Spleen (tissue), 11 donors: Measurements from ENCODE around the gene NUDT8. TPM values are rescaled to one million over a fixed set of nuclear protein-coding genes. Genes with fewer than 3 reads are reported as not detected.

Experiments used
- DNase-seq: peaks from one replicate; pipeline ENCODE4 v3.0.0-alpha.2; 2020
- H3K27ac ChIP-seq, 8 donors: fragments of 200-600 bp; sonication (generic) in 7 of 8; 1 replicate in 4 of 8; 2 replicates in 4 of 8; pipeline versions ENCODE4 v1.5.0 to v1.8.0; 2016 to 2021; ENCODE audit warnings: inconsistent platforms in 4 of 8, mild to moderate bottlenecking in 4 of 8, moderate library complexity in 1 of 8
- H3K27me3 ChIP-seq, 7 donors: fragments of 200-600 bp; sonication (generic) in 6 of 7; replicated peaks in 1 of 7; 1 replicate in 4 of 7; 2 replicates in 3 of 7; pipeline versions ENCODE4 v1.5.0 to v1.8.0; 2016 to 2021; ENCODE audit warnings: inconsistent platforms in 3 of 7, mild to moderate bottlenecking in 1 of 7
- H3K36me3 ChIP-seq, 6 donors: fragments of 200-600 bp; sonication (generic) in 5 of 6; 1 replicate in 4 of 6; 2 replicates in 2 of 6; pipeline versions ENCODE4 v1.5.0 to v1.8.0; 2016 to 2021; ENCODE audit warnings: inconsistent platforms in 2 of 6
- H3K4me1 ChIP-seq, 6 donors: fragments of 200-600 bp; sonication (generic) in 5 of 6; 1 replicate in 3 of 6; 2 replicates in 3 of 6; pipeline versions ENCODE4 v1.5.0 to v1.8.0; 2016 to 2021; ENCODE audit warnings: inconsistent platforms in 3 of 6
- H3K4me3 ChIP-seq, 8 donors: fragments of 200-600 bp; sonication (generic) in 7 of 8; 1 replicate in 4 of 8; 2 replicates in 4 of 8; pipeline versions ENCODE4 v1.5.0 to v1.8.0; 2016 to 2021; ENCODE audit warnings: inconsistent platforms in 4 of 8, mild to moderate bottlenecking in 4 of 8, moderate library complexity in 2 of 8
- H3K9me3 ChIP-seq, 8 donors: fragments of 200-600 bp; sonication (generic) in 7 of 8; 1 replicate in 4 of 8; 2 replicates in 4 of 8; pipeline versions ENCODE4 v1.5.0 to v1.8.0; 2016 to 2021; ENCODE audit warnings: inconsistent platforms in 4 of 8
- CTCF ChIP-seq, 11 experiments: fragments of 200-600 bp in 7 of 11; fragments of 450-650 bp in 4 of 11; sonication (generic) in 4 of 11; IDR thresholded peaks in 8 of 11; conservative IDR thresholded peaks in 3 of 11; 1 replicate in 7 of 11; 2 replicates in 4 of 11; pipeline versions ENCODE4 v1.4.0 to v1.8.0; 2016 to 2021; ENCODE audit warnings: antibody characterized with exemption in 11 of 11, inconsistent platforms in 4 of 11, mild to moderate bottlenecking in 1 of 11
- POLR2A ChIP-seq, 3 donors: fragments of 450-650 bp; IDR thresholded peaks; one replicate each; pipeline ENCODE4 v1.5.1; 2017; ENCODE audit warnings: antibody characterized with exemption in 3 of 3, mild to moderate bottlenecking in 1 of 3
- POLR2AphosphoS5 ChIP-seq, 3 donors: sonication (generic); formaldehyde crosslinking; IDR thresholded peaks; one replicate each; pipeline ENCODE4 v1.5.1; 2017; ENCODE audit warnings: antibody characterized with exemption in 3 of 3
- WGBS, 5 donors: extraction: QIAGEN DNeasy Blood & Tissue Kit in 3 of 5; methylation state at CpG; one replicate each; pipeline versions ENCODE4 v1.1.5 to v1.1.7; 2013 to 2018; 5-methylcytosine and 5-hydroxymethylcytosine counted together
- intact Hi-C: fragments of 100-400 bp; cut with DNase I; formaldehyde crosslinking; loops from one replicate; pipeline ENCODE4 v1.15.0; 2023; ENCODE audit warnings: low total_unique reads
- polyA plus RNA-seq, 3 donors: library from polyadenylated mRNA; stranded (reverse); fragments of 200-250 nt; gene quantifications; one replicate each; pipeline ENCODE4 v1.2.1, GENCODE V29; 2013
- total RNA-seq, 7 donors: library from RNA; depleted of rRNA in 3 of 7; stranded (reverse); fragments of >200 nt in 3 of 7; fragmentation: NEBNext Ultra II Directional in 4 of 7; extraction: Animal tissue kit (Norgen Biotek cat#: 25700) in 4 of 7; gene quantifications; one replicate each; pipeline versions ENCODE4 v1.1.0 to v1.2.1, GENCODE V29; 2016 to 2021
- donor health status: healthy with polysubstance abuse.
- donor health status: DM: no; HTN: no; CAD: no; lungs with moderate emphysema.
- donor health status: DM: no; HTN: no; CAD: no.
- donor health status: Bipolar disorder and iron deficiency.
- donor health status: healthy.
- donor health status: DM: no; HTN: no; CAD: no.
- donor health status: DM: yes; HTN: yes; CAD: no.

The NUDT8 gene
- total and polyA plus RNA-seq, 10 donors: 2.7 to 9.2 (median 5.9) TPM

- H3K36me3 ChIP-seq: no peaks in the 10 kb centered on the region
- H3K9me3 ChIP-seq: peaks cover 0 to 10% (median 5%) of the 10 kb centered on the region in 8 donors
- WGBS, 5 donors: 89 to 96% (median 89%) methylated on average over 12 to 15 of the region's 15 CpGs
- H3K27ac ChIP-seq: no peak overlapping the region
- intact Hi-C loops: no loop called here
- no peak overlapping the region for H3K4me3 ChIP-seq
- TF ChIP-seq POLR2AphosphoS5 (IDR thresholded peaks at IDR 0.05): no peak
- no peak for TF ChIP-seq POLR2A (IDR thresholded peaks at IDR 0.05)
- no peak for TF ChIP-seq CTCF (IDR thresholded peaks at IDR 0.05 in 8 of 11, conservative IDR thresholded peaks at IDR 0.05 in 3 of 11)
- DNase-seq: no peak
- H3K4me1 ChIP-seq: peaks cover 18 to 36% (median 27%) of the 10 kb centered on the region in 6 donors
- peaks cover 0 to 44% (median 3%) of the 10 kb centered on the region in 7 donors for H3K27me3 ChIP-seq
Measured at GRCh38 chr11:67642173-67643120, 12.7 kb upstream of the NUDT8 start.

- H3K27me3 ChIP-seq: peaks cover 0 to 36% (median 3%) of the 10 kb centered on the region in 7 donors
- DNase-seq: no peak
- intact Hi-C loops: no loop called here
- H3K36me3 ChIP-seq: no peaks in the 10 kb centered on the region
- TF ChIP-seq POLR2AphosphoS5 (IDR thresholded peaks at IDR 0.05): no peak
- TF ChIP-seq POLR2A (IDR thresholded peaks at IDR 0.05): no peak
- TF ChIP-seq CTCF (IDR thresholded peaks at IDR 0.05 in 8 of 11, conservative IDR thresholded peaks at IDR 0.05 in 3 of 11): no peak
- peaks cover 10 to 27% (median 18%) of the 10 kb centered on the region in 6 donors for H3K4me1 ChIP-seq
- H3K4me3 ChIP-seq: no peak overlapping the region
- no peak overlapping the region for H3K27ac ChIP-seq
- 79 to 91% (median 85%) methylated on average over 21 to 28 of the region's 28 CpGs for WGBS, 5 donors
- peaks cover 0 to 10% (median 5%) of the 10 kb centered on the region in 8 donors for H3K9me3 ChIP-seq
Measured at GRCh38 chr11:67641338-67642172, 11.8 kb upstream of the NUDT8 start.

- DNase-seq: no peak
- no peaks in the 10 kb centered on the region for H3K36me3 ChIP-seq
- WGBS, 5 donors: 69 to 87% (median 80%) methylated on average over 7 to 12 of the region's 12 CpGs
- H3K27me3 ChIP-seq: peaks cover 0 to 31% (median 3%) of the 10 kb centered on the region in 7 donors
- H3K4me1 ChIP-seq: peaks cover 3 to 20% (median 11%) of the 10 kb centered on the region in 6 donors
- H3K27ac ChIP-seq: no peak overlapping the region
- peaks cover 0 to 10% (median 5%) of the 10 kb centered on the region in 8 donors for H3K9me3 ChIP-seq
- intact Hi-C loops: no loop called here
- no peak overlapping the region for H3K4me3 ChIP-seq
- TF ChIP-seq POLR2AphosphoS5 (IDR thresholded peaks at IDR 0.05): no peak
- TF ChIP-seq POLR2A (IDR thresholded peaks at IDR 0.05): no peak
- TF ChIP-seq CTCF (IDR thresholded peaks at IDR 0.05 in 8 of 11, conservative IDR thresholded peaks at IDR 0.05 in 3 of 11): no peak
Measured at GRCh38 chr11:67640758-67641337, 11.1 kb upstream of the NUDT8 start.
